ENCODE results near the gene CYTIP.

Gene CYTIP

DNA sequence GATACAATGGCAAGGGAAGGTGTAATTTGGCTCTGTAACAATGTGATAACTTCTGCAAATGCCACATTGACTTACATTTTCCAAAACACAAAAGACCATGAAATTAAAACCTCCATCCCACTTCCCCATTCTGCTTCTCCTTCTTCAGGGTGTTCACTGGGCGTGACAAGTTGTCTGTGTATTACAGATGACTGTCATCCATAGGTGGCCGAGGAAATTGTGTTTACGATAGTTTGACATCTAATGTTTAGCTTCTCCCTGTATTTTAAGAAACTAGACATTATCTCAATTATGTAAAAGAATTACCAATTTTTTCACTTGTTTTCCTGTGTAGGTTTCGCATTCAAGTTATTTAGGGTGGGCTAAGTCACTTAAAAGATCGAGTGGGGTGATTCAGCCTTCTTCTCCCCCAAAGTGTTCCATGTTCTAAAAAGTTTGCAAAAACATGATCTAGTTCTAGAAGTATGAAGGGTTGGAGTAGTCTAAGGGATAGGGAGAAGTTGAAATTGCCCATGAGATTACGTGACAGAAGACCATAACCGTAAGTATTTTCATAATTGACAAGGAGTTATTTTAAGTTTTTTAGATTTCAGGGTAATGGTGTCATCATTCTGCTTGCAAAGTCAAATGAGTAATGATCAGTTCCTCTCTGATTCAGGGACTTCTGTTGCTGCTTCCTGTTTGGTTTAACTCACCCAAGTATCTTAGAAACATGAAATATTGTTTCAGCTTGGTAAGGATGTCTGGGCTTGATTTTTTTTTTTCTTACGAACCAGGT is 25.2 kb upstream of the CYTIP start:
- H3K4me3 ChIP-seq (ENCODE audit: low read length in 2 of 2) = no peak overlapping the region
- H2BK120ac ChIP-seq (ENCODE audit: low read depth, low read length) = no peak overlapping the region
- H2BK12ac ChIP-seq (ENCODE audit: low read length) = no peak overlapping the region
- no peak overlapping the region for H3K4ac ChIP-seq (ENCODE audit: low read length)
- H3K27ac ChIP-seq (replicated peaks; ENCODE audit: low read length) = no peak overlapping the region
- no peak overlapping the region for H2BK5ac ChIP-seq (ENCODE audit: low read length)
- no peaks in the 10 kb centered on the region for H3K9me3 ChIP-seq (replicated peaks in 1 of 2; ENCODE audit: control insufficient read depth in 2 of 2, insufficient read depth in 1 of 2, low read depth in 1 of 2, low read length in 2 of 2)
- H4K8ac ChIP-seq (ENCODE audit: low read depth, low read length) = no peak overlapping the region
- H3K4me1 ChIP-seq (ENCODE audit: control insufficient read depth in 2 of 2, insufficient read depth in 1 of 2, low read depth in 1 of 2, low read length in 2 of 2) = no peaks in the 10 kb centered on the region
- H3K14ac ChIP-seq (ENCODE audit: low read length) = no peak overlapping the region
- H2AFZ ChIP-seq (ENCODE audit: low read length) = no peak overlapping the region
- H2BK15ac ChIP-seq (ENCODE audit: low read length) = no peak overlapping the region
- no peak overlapping the region for H2AK5ac ChIP-seq (ENCODE audit: low read depth, low read length)
- no peaks in the 10 kb centered on the region for H3K36me3 ChIP-seq (replicated peaks in 1 of 2; ENCODE audit: control insufficient read depth in 2 of 2, insufficient read depth in 2 of 2, low read length in 2 of 2)
- no peak overlapping the region for H3K4me2 ChIP-seq (ENCODE audit: insufficient read depth, low read length, poor library complexity, severe bottlenecking)
- no peak overlapping the region for H3K18ac ChIP-seq (ENCODE audit: low read length)
- no peak overlapping the region for H3K23ac ChIP-seq (ENCODE audit: low read depth, low read length, poor library complexity)
- H3K27me3 ChIP-seq (ENCODE audit: control insufficient read depth in 3 of 3, insufficient read depth in 3 of 3, low read depth in 1 of 3, low read length in 3 of 3) = no peaks in the 10 kb centered on the region
- no peak for DNase-seq (ENCODE audit: low spot score)
- no peak overlapping the region for H4K91ac ChIP-seq (ENCODE audit: low read depth, low read length, poor library complexity)
- no peaks in the 10 kb centered on the region for H3K79me1 ChIP-seq (ENCODE audit: low read depth, low read length)
- no peak overlapping the region for H3K9ac ChIP-seq (ENCODE audit: low read depth, low read length, poor library complexity)
- no CpG with 5 or more reads among the region's 8 CpGs for WGBS, 2 donors (ENCODE audit: extremely low coverage in 2 of 2, insufficient read length in 2 of 2, insufficient replicate concordance in 1 of 2)

DNA sequence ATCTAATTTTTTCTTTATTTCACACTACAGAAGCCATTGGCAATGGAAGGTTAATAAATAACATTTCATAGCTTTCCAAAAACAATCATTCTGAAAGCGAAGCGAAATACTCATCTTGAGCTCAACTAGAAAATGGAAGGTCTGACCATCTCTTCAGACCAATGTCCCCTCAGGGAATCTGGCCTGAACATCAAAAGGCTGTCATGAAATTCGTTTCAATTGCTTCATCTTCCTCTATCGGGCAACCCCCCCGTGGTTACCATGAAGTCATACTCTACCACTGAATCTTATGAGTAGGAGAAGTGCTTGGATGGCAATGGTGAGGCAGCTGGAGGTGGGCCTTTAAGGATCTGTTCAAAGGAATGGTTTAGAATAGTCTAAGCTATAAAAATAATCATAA is 22.9 kb upstream of the CYTIP start:
- Histone ChIP-seq H2AK5ac (ENCODE audit: low read depth, low read length) (no peak overlapping the region), H3K4me1 (ENCODE audit: control insufficient read depth in 2 of 2, insufficient read depth in 1 of 2, low read depth in 1 of 2, low read length in 2 of 2) (no peaks in the 10 kb centered on the region), H3K79me1 (ENCODE audit: low read depth, low read length) (no peaks in the 10 kb centered on the region), H3K36me3 (replicated peaks in 1 of 2; ENCODE audit: control insufficient read depth in 2 of 2, insufficient read depth in 2 of 2, low read length in 2 of 2) (no peaks in the 10 kb centered on the region), H3K4ac (ENCODE audit: low read length) (no peak overlapping the region), H2BK12ac (ENCODE audit: low read length) (no peak overlapping the region), H2BK5ac (ENCODE audit: low read length) (no peak overlapping the region), H3K23ac (ENCODE audit: low read depth, low read length, poor library complexity) (no peak overlapping the region), H3K27me3 (ENCODE audit: control insufficient read depth in 3 of 3, insufficient read depth in 3 of 3, low read depth in 1 of 3, low read length in 3 of 3) (no peaks in the 10 kb centered on the region), H3K18ac (ENCODE audit: low read length) (no peak overlapping the region), H3K4me3 (ENCODE audit: low read length in 2 of 2) (no peak overlapping the region), H3K4me2 (ENCODE audit: insufficient read depth, low read length, poor library complexity, severe bottlenecking) (no peak overlapping the region), H2BK120ac (ENCODE audit: low read depth, low read length) (no peak overlapping the region), H4K91ac (ENCODE audit: low read depth, low read length, poor library complexity) (no peak overlapping the region), H2BK15ac (ENCODE audit: low read length) (no peak overlapping the region), H3K9me3 (replicated peaks in 1 of 2; ENCODE audit: control insufficient read depth in 2 of 2, insufficient read depth in 1 of 2, low read depth in 1 of 2, low read length in 2 of 2) (no peaks in the 10 kb centered on the region), H3K9ac (ENCODE audit: low read depth, low read length, poor library complexity) (no peak overlapping the region), H3K27ac (replicated peaks; ENCODE audit: low read length) (no peak overlapping the region), H2AFZ (ENCODE audit: low read length) (no peak overlapping the region), H3K14ac (ENCODE audit: low read length) (no peak overlapping the region), H4K8ac (ENCODE audit: low read depth, low read length) (no peak overlapping the region)
- WGBS, 2 donors (ENCODE audit: extremely low coverage in 2 of 2, insufficient read length in 2 of 2, insufficient replicate concordance in 1 of 2) = no CpG with 5 or more reads among the region's 5 CpGs
- DNase-seq (ENCODE audit: low spot score) = no peak

DNA sequence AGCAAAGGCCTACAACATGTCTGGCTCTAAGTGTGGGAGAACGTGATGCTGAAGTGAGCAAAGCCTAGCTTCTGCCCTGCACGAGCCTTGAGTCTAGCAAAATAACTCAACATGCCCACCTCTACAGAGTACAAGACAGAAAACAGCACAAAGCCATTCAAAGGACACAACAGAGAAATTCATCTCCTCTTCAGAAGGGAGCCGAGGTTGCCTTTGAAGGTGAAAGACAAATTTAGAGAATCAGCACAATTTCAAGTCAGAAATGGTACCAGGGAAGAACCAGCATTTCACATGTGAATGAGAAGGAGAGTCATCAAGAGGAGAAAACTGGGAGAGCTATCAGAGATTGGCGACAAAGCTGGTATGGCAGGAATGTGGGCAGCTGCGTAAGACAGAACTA is 21.7 kb upstream of the CYTIP start:
- H3K9ac ChIP-seq (ENCODE audit: low read depth, low read length, poor library complexity) = no peak overlapping the region
- H3K27ac ChIP-seq (replicated peaks; ENCODE audit: low read length) = no peak overlapping the region
- no peak overlapping the region for H4K8ac ChIP-seq (ENCODE audit: low read depth, low read length)
- H2BK15ac ChIP-seq (ENCODE audit: low read length) = no peak overlapping the region
- H2AFZ ChIP-seq (ENCODE audit: low read length) = no peak overlapping the region
- no peak overlapping the region for H3K4me3 ChIP-seq (ENCODE audit: low read length in 2 of 2)
- no peak overlapping the region for H2BK12ac ChIP-seq (ENCODE audit: low read length)
- H3K36me3 ChIP-seq (replicated peaks in 1 of 2; ENCODE audit: control insufficient read depth in 2 of 2, insufficient read depth in 2 of 2, low read length in 2 of 2) = no peaks in the 10 kb centered on the region
- no peak overlapping the region for H3K4me2 ChIP-seq (ENCODE audit: insufficient read depth, low read length, poor library complexity, severe bottlenecking)
- H2AK5ac ChIP-seq (ENCODE audit: low read depth, low read length) = no peak overlapping the region
- H3K4me1 ChIP-seq (ENCODE audit: control insufficient read depth in 2 of 2, insufficient read depth in 1 of 2, low read depth in 1 of 2, low read length in 2 of 2) = no peaks in the 10 kb centered on the region
- no peak overlapping the region for H3K23ac ChIP-seq (ENCODE audit: low read depth, low read length, poor library complexity)
- H3K79me1 ChIP-seq (ENCODE audit: low read depth, low read length) = no peaks in the 10 kb centered on the region
- no peaks in the 10 kb centered on the region for H3K9me3 ChIP-seq (replicated peaks in 1 of 2; ENCODE audit: control insufficient read depth in 2 of 2, insufficient read depth in 1 of 2, low read depth in 1 of 2, low read length in 2 of 2)
- H3K27me3 ChIP-seq (ENCODE audit: control insufficient read depth in 3 of 3, insufficient read depth in 3 of 3, low read depth in 1 of 3, low read length in 3 of 3) = no peaks in the 10 kb centered on the region
- H4K91ac ChIP-seq (ENCODE audit: low read depth, low read length, poor library complexity) = no peak overlapping the region
- H2BK120ac ChIP-seq (ENCODE audit: low read depth, low read length) = no peak overlapping the region
- no peak overlapping the region for H3K18ac ChIP-seq (ENCODE audit: low read length)
- H3K4ac ChIP-seq (ENCODE audit: low read length) = no peak overlapping the region
- no CpG with 5 or more reads among the region's 5 CpGs for WGBS, 2 donors (ENCODE audit: extremely low coverage in 2 of 2, insufficient read length in 2 of 2, insufficient replicate concordance in 1 of 2)
- no peak for DNase-seq (ENCODE audit: low spot score)
- no peak overlapping the region for H3K14ac ChIP-seq (ENCODE audit: low read length)
- no peak overlapping the region for H2BK5ac ChIP-seq (ENCODE audit: low read length)

- H3K9me3 ChIP-seq (replicated peaks in 1 of 2; ENCODE audit: control insufficient read depth in 2 of 2, insufficient read depth in 1 of 2, low read depth in 1 of 2, low read length in 2 of 2) = no peaks in the 10 kb centered on the region
- no peaks in the 10 kb centered on the region for H3K36me3 ChIP-seq (replicated peaks in 1 of 2; ENCODE audit: control insufficient read depth in 2 of 2, insufficient read depth in 2 of 2, low read length in 2 of 2)
- H4K91ac ChIP-seq (ENCODE audit: low read depth, low read length, poor library complexity) = no peak overlapping the region
- no peak overlapping the region for H2BK12ac ChIP-seq (ENCODE audit: low read length)
- no peak overlapping the region for H2BK120ac ChIP-seq (ENCODE audit: low read depth, low read length)
- H3K27me3 ChIP-seq (ENCODE audit: control insufficient read depth in 3 of 3, insufficient read depth in 3 of 3, low read depth in 1 of 3, low read length in 3 of 3) = no peaks in the 10 kb centered on the region
- H4K8ac ChIP-seq (ENCODE audit: low read depth, low read length) = no peak overlapping the region
- no peak overlapping the region for H3K4me3 ChIP-seq (ENCODE audit: low read length in 2 of 2)
- no peaks in the 10 kb centered on the region for H3K79me1 ChIP-seq (ENCODE audit: low read depth, low read length)
- no peak overlapping the region for H2AFZ ChIP-seq (ENCODE audit: low read length)
- no peak overlapping the region for H3K9ac ChIP-seq (ENCODE audit: low read depth, low read length, poor library complexity)
- H3K27ac ChIP-seq (replicated peaks; ENCODE audit: low read length) = no peak overlapping the region
- no peak overlapping the region for H3K4me2 ChIP-seq (ENCODE audit: insufficient read depth, low read length, poor library complexity, severe bottlenecking)
- no peak overlapping the region for H2BK5ac ChIP-seq (ENCODE audit: low read length)
- H3K4ac ChIP-seq (ENCODE audit: low read length) = no peak overlapping the region
- no peak overlapping the region for H3K14ac ChIP-seq (ENCODE audit: low read length)
- DNase-seq (ENCODE audit: low spot score) = no peak
- H3K23ac ChIP-seq (ENCODE audit: low read depth, low read length, poor library complexity) = no peak overlapping the region
- WGBS, 2 donors (ENCODE audit: extremely low coverage in 2 of 2, insufficient read length in 2 of 2, insufficient replicate concordance in 1 of 2) = no CpG with 5 or more reads among the region's 6 CpGs
- no peak overlapping the region for H3K18ac ChIP-seq (ENCODE audit: low read length)
- H3K4me1 ChIP-seq (ENCODE audit: control insufficient read depth in 2 of 2, insufficient read depth in 1 of 2, low read depth in 1 of 2, low read length in 2 of 2) = peaks cover 0 to 4% of the 10 kb centered on the region in 2 donors
- no peak overlapping the region for H2AK5ac ChIP-seq (ENCODE audit: low read depth, low read length)
- no peak overlapping the region for H2BK15ac ChIP-seq (ENCODE audit: low read length)
Observed at GRCh38 chr2:157463002-157463401, 19.1 kb upstream of the CYTIP start.

Measured in neuronal stem cell (in vitro differentiated cells).